ENCODE data around the gene EOLA2.

GRCh38 chrX:149987613-149988012, 49.3 kb upstream of the EOLA2 start:
- no peak for TF ChIP-seq CTCF (IDR thresholded peaks at IDR 0.05; ENCODE audit: control extremely low read depth in 1 of 3, insufficient read depth in 1 of 3, low read depth in 1 of 3, low read length in 3 of 3)
- TF ChIP-seq ZNF274 (IDR thresholded peaks at IDR 0.05; ENCODE audit: borderline replicate concordance, extremely low read depth, low read length), result no peak
- TF ChIP-seq HDAC2 (IDR thresholded peaks at IDR 0.05; ENCODE audit: borderline replicate concordance in 1 of 2, low read depth in 2 of 2, low read length in 2 of 2), result no peak
